Kidney capillary endothelial cell (primary cell): Measurements from ENCODE around the gene S100A6.

Experiments used
- DNase-seq: peaks from one replicate; pipeline ENCODE4 v3.0.0-alpha.2; 2018; ENCODE audit warnings: low spot score

S100A6 gene

DNA sequence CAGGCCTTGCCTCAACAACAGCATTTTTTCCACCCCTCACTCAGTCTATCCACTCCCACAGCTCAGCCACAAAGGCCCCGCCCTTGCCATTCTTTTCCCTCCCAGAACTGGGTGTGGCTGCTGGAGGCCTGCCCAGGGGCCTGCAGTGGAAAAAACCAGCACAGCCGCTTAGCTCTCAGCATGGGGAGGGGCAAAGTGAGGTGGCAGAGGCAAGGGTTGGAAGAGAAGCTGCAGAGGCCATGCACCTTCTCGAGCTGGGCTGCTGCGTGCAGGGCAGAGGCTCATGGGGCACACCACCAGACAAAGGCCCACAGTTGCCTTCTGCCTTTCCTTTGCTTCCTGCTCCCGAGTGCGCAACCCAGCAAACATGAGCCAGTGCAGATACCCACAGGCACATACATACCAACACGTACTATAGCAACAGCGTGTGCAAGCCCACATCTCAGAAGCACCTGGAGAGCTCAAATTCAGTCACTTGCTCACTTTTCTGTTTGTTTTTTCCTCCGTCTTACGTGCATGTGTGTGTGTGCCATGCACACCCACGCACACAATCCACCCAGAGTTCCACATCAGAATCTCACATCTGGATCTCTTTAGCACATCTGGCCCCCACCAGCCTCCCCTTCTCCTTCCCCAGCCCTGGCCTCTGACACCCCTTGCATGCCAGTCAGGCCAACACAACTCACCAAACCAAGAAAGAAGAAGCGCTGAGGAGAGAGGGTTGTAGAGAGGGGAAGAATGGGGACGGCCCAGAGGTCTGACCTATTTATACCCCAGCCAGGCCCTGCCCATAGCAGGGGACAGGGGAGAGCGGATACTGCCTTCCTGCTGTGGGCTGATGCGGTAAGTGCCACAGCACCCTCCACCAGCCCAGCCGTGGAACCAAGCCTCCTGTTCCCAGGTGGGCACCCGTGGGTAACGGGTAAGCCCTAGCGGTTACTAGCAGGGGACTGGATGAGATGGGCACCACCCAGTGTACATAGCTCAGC, 9.6 kb upstream of the S100A6 start, which contains the start of gene S100A4:
Gene S100A4 (minus strand): TSS at position 740 of the 989 bp plus-strand sequence. CDS start 1,012 bp downstream, outside the sequence.
- DNase-seq = no peak

DNA sequence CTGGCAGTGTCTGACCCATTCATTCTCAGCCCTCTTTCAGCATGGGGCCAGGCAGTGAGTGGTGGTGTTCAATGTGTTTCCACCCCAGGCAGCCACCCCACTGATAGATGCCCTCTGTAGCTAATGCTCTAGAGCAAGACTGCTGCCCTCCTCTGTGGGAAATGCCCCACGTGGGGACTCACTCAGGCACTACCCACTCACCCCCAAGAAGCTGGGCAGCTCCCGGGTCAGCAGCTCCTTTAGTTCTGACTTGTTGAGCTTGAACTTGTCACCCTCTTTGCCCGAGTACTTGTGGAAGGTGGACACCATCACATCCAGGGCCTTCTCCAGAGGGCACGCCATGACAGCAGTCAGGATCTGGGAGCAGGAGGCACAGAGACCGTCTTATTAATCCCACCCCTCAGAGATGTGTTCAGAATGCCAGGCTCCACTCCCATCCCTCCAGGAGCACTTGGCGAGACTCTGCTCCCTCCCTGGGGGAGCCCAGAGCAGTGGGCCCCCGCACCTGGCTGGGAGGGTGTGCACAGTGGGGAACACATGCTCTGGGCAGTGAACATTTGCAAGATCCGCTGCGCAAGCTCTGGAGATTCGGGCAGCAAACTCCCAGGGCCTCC, 8.8 kb upstream of the S100A6 start:
- no peak for DNase-seq

DNA sequence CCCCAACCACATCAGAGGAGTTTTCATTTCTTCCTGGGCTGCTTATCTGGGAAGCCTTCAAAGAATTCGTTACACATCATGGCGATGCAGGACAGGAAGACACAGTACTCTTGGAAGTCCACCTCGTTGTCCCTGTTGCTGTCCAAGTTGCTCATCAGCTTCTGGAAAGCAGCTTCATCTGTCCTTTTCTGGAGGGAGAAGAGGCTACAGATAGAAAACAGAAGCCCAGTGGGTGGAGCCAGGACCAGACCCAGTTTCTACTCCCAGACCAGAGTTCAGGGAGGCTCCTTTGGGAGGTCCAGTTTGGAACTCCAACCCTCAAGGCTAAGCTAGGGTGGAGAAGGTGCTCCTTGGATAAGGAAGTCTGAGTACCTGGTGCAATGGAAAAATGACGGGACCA, 7.9 kb upstream of the S100A6 start:
- DNase-seq = no peak

DNA sequence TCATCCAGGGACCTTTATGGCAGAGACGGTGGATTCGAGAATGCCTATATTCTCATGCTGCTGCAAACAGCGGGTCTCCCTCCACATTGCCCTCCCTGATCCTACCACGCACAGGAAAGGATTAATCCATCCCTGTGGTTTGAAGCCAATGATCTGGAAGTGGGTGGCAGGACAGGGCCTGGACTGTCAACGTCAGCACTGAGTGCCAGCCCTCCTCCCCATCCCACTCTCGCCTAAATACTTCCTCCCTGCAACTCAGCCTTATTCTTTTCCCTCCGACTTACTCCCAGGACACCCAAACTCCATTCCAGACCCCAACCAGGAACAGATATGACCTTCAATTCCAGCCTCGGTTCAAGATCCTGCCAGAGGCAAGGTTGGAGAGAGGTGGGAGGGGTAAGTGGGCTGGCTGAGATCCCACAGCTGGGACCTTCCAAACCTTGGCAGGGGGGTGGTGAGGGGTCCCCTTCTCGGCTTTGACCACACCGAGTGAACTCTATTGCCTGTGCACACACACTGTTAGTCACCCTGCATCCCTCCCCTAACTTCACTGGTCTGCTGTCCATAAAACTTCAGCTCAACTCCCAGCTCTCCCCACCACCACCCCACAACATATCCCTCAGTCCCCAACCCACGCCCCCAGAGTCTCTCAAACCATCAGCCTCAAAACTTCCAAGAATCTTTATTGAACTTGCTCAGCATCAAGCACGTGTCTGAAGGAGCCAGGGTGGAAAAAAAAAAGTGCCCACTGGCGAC, 7.3 kb upstream of the S100A6 start:
- DNase-seq = no peak

DNA sequence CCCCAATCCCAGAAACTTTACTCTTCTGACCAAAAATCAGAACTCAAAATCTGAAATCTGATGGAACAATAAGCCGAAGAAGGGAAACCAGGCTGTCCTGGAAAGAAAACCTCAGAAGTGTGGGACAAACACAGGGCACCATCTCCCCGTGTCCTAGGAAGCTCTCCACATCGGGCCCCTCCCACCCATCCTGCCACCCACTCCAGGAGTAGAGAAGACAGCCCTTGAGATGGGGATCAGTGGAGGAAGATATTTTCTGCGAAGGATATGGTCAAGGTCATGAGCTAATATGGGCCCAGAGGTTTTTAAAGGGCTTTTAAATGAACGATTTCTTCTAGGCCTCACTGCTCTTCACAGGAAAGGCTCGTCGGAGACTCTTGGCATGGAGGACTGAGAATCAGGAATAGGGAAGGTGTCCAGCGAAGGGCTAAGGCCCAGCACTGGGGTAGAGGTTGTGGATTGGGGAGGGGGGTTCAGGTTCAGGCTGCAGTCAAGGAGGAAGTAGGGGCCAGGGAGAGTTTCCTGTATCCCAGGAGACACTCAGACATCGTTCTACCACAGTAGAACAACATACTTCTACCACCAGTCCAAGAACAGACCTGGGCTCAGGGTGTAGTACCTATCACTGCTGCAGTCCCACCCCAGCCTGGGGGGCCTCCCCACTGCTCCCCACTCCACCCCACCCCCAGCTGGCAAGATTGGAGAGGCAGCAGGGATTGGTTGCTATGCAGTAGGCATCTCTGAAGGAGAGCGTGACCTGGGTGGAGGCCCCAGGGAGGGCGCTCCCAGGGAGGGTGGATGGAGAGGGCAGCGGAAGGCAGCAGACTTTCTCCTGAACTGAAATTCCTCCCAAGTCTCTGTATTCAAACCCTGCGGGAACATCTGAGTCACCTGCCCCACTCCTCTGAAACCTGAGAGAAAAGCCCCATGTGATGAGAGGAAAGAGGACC, 6.1 kb upstream of the S100A6 start:
- no peak for DNase-seq

DNA sequence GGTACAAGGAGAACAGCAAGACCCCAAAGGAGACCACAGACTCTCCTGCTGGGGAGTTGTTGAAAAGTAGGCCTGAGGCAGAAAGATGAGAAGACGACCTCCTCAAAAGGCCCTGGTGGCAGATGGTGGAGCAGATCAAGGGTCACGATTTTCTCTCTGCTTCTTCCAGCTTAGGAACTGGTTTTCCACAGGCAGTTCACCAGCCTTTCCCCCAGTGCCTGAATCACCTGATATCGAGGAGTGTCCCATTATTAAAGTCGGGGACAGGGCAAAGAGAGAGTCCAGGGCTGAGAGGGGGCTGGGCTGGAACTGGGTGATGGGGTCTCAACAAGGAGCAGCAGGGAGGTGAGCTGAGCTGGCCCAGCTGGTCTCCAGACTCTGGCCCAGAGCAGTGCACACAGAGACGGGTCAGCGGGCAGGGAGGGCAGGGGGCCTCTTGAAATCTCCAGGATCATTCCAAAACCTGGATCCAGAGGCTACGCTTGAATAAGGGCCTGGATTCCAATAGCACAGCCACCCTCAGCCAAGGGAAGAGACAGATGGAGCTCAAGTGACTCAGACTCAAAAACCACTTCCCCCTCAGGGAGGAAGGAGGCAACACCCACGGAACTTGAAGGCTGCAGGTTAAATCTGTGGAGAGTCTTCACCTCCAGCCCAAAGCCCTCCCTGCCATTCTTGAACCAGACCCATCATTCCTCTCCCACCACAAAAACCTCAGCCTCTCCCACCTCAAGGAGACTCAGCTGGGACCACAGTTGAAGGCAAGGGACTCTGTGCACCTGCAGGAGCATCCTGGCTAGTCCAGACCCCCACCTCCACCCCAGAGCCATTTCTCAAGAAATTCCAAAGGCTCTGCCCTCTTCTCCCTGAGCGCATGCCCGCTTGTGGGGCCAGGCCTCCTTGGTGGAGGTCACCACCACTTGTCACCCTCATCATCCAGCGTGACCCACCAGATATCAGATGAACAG, 4.9 kb upstream of the S100A6 start, which contains the start of gene S100A5:
Gene S100A5 (minus strand): TSS at position 541 of the 968 bp plus-strand sequence. CDS start 743 bp downstream, outside the sequence.
- no peak for DNase-seq

DNA sequence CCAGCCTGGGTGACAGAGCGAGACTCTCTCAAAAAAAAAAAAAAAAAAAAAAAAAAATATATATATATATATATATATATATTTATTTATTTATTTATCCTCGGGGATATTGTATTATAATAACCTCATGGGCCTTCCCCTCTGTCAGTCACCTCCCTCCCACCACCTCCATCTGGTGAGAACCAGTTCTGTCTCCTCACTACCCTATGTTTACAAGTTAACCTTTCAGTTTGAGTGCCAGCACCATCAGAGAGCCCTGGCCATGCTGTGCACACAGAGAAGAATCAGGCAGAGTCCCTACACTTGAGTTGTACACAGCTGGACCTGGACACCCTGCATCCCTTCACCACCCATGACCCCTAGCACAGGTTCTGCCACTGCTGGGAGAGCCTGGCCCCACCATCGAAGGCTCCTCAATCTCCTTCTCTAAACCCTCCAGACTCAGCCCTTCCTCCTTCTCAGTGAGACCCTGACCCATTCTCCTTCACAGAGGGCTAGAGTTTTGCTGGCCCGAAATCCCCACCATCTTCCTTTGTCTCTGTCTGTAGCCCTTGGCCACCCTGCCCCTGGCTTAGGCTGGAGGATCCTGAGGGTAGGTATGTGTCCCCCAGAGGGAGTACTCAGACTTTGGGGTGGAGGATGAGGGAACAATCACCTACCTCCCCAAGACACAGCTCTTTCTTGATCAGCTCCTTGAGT, 3.8 kb upstream of the S100A6 start:
- DNase-seq = no peak

DNA sequence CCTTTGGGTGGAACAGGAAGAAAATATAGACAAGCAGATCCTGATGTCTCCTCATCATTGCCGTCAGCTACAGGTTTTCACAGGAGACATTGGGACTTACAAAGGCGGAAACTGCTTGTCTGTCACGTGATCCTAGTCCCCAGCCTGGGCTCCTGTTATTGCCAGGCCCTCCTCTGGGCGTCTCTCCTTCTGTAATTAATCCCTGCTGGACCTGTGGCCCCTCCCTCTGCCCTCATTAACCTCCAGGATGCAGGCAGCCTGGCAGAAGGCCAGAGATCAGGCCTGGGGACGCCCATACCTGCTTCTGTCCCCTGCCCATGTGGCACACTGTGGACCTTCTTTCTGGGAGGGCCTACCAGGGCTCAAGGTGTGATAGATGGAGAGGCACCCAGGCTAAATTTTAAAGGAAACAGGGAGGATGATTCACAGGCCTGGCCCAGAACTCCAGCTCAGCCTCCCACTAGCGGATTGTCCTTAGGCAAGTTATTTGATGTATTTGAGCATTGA, 2.6 kb upstream of the S100A6 start:
- no peak for DNase-seq

DNA sequence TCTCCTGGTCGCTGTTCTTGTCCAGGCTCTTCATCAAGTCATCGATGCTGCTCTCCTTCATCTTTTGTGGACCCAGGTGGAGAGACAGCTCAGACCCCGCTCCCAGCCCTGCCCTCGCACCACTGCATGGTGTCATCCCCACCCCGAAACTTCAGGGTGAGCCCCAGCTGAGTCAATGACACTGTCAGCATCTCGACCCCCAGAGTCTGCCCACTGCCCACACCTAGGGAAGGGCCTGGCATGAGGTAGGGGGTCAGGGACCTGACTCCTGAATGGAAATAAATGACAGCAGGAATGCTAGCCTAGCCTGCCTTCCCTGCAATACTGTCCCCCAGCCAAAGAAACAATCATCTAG, 1.6 kb upstream of the S100A6 start:
- no peak for DNase-seq

DNA sequence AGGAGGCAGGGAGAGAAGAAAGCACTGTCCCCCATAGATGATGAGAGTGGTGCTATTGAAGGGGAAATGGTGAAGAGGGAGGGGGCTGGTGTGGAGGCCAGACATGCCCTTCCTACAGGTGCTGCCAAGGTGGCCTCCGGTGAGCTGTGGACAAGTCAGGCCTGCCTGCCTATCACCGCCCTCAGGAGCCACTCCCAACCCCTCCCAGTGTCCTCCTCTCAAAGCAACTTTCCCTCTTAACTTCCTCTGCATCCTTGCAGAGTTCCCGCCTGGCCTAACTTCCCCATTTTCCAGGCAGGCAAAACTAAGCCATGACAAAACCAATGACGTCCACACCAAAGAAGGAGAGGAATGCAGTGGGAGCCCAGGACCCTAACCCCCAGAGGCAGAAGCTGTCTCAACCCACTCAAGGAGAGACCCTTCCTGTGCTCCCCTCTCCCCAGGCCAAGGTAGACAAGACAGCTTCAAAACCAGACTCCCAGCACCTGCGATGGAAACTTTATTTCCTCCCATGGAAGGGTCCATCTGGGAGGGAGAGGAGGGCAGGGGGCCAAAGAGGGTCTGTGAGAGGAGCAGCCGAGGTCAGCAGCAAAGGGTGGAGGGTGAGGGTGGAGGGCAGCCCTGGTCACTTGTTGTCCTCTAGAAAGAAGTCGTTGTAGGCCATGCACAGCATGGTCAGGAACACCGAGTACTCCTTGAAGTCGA, 1.0 kb upstream of the S100A6 start:
- no peak for DNase-seq

DNA sequence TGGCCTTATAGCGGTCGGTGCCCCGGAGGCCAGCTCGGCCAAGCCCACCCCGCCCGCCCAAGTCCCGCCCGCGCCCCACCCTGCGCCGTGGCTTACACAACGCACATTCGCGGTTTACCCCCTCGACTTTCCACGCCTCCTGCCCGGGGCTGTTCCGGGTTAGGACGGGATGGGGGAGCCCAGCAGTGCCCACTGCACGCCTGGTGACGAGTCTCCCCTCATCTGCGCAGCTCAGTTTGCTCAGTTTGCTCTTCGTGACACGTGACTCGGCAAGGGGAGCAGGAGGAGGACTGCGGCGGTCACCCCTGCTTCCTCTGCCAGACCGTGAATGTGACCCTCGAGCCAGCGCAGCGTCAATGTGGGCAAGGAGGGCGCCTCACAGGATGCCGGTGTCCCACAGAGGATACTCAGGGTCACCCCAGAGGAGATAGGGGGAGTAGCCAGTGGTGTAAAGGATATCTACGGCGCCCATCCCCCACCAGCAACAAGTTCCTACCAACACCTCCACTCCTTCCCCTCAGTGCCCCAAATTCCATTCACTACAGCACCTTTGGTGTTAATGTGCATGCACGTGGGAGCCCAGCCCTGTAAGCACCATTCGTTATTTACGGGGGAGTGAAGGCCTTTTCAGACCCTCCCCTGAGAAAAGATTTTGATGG, 350 bp upstream of the S100A6 start:
- DNase-seq = peak; percentile 82

DNA sequence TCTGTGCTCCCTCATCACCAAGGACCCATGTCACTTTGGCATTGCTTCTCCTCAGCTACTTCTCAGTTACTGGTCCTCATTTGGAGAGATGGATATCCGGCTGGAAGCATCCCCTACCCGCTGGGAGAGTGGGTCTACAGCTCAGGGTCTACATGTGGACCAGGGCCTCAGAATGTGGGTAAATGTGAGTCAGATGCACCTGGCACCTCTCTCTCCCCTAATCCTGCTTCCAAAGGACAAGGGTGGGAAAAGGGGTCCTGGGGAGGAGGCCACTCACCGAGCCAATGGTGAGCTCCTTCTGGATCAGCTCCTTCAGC, 908 bp downstream of the S100A6 start:
- no peak for DNase-seq

DNA sequence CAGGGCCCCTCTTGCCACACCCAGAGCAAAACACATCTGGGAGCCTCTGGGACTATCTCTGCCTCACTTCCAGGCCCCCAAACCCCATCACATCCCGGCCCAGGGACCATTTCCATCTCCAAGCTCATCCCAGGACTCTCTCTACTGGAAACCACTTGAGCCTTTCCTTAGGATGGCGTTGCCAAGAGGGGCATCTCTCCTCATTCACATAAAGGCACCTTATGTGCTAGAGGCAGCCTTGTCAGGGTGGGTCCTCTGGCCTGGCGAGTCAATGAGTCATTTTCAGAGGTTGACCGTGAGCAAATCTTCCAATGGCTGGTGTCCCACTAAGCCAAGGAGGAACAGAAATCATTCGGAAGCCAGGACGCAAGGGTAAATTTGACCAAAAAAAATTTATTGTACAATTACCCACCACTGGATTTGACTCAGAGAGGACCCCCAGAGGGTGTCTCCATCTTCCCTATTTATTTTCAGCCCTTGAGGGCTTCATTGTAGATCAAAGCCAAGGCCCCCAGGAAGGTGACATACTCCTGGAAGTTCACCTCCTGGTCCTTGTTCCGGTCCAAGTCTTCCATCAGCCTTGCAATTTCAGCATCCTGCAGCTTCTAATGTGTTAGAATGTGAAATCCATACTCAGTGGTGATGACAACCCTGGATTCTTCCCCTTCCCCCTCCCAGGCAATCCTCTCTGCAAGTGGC, 1.4 kb downstream of the S100A6 start:
- DNase-seq = no peak

DNA sequence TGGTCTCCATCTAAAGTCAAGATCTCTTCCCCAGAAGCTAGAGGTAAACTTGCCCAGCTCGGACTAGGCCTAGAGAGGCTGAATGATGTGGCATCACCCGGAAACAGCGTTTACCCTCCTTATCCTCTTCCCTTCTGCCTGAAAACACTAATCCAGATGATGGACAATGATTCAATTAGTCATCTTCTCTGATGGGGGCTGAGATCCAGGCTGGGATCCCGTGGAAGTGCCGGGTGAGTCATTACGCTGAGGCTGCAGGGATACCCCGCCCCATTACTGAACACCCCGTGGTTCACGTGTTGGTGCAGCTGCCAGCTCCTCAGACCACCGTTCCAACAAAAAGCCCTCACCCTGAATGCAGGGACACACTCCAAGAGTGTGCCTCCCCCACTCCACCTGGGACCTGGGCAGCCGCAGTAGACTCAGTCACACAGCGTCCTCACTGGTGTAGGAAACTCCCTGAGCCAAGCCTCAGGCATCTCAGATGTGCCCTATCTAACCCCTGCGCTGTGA, 2.0 kb downstream of the S100A6 start:
- DNase-seq = peak; percentile 91

DNA sequence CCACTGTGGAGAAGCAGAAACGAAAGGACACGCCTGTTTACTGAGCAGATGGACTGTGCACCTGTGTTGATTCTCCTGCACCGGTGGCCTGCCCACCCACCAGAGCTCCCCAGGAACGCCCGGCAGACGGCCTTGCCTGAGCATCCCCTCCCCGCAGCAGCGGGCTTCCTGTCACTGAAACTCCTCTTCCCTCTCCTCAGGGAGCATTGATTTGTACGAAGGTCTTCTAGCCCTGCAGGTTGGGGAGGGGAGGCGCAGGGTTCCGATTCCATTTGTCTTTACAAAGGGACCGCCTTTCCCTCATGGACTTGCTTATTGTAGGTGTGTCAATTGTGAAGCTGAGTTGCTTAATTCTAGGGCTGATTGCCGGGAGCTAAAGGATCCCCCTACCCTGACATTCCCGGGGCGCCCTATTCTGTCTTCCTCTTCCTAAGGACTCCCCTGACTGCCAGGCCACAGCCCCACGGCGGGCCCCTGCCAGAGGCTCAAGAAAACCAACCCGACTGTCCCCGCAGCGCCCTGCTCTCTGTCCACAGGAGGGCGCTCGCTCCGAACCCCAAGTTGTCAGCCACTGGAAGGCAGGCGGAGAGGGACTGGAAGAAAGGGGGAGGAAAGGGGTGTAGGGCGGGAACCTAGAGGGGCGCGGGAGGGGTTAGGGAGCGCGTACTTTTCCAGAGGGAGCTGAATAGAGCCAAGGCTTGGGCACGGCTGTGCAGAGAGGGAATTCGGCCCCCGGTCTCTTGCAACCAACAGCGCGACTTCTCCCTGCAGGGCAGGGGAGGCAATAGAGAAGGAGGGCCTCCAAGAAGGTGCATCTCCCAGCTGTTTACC, 2.8 kb downstream of the S100A6 start:
- peak; percentile 84 for DNase-seq

DNA sequence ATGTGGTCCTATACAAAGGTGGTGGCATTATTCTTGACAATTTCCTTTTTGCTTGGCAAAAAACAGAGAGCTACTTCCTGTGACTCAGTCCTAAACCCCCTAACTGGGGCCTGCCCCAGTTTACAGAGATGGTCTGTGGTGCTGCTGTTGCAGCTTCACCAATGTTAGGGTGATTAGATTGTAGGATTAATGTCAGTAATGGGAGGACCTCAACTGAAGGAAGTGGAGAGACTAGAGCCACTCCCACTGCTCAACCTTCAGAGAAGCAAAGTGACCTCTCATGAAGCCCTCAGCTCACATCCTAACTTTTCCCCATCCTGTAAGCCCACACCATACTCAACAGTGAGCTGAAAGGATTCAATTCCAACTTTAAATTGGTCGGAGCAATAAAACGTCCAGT, 3.6 kb downstream of the S100A6 start:
- no peak for DNase-seq

DNA sequence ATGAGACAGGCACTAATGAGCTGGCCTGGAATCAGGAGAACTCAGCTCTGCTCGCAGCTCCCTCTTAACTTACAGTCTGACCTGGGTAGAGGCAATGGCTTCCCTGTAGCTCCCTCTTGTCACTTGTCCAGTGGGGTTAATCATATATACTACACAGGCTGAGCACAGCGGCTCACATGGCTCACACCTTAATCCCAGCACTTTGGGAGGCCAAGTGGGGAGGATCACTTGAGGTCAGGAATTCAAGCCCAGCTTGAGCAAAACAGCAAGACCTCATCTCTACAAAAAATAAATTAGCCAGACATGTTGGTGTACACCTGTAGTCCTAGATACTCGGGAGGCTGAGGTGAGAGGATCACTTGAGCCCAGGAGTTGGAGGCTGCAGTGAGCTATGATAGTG, 4.2 kb downstream of the S100A6 start:
- DNase-seq = no peak
